A172 (cell line): ENCODE results near the gene TTC19. TPM values are rescaled to one million over a fixed set of nuclear protein-coding genes. Genes with fewer than 3 reads are reported as not detected.

ENCODE experiments used
- DNase-seq: peaks from one replicate; pipeline ENCODE4 v3.0.0-alpha.2; 2015; ENCODE audit warnings: low spot score
- total RNA-seq: library from RNA; depleted of rRNA; stranded (reverse); fragments of >200 nt; shearing (Covaris generic); gene quantifications from 2 replicates; pipeline ENCODE4 v1.2.3, GENCODE V29; 2014; rRNA removed

The TTC19 gene, protein sequence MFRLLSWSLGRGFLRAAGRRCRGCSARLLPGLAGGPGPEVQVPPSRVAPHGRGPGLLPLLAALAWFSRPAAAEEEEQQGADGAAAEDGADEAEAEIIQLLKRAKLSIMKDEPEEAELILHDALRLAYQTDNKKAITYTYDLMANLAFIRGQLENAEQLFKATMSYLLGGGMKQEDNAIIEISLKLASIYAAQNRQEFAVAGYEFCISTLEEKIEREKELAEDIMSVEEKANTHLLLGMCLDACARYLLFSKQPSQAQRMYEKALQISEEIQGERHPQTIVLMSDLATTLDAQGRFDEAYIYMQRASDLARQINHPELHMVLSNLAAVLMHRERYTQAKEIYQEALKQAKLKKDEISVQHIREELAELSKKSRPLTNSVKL
- 65.0 and 74.9 TPM in 2 replicates for total RNA-seq

DNA sequence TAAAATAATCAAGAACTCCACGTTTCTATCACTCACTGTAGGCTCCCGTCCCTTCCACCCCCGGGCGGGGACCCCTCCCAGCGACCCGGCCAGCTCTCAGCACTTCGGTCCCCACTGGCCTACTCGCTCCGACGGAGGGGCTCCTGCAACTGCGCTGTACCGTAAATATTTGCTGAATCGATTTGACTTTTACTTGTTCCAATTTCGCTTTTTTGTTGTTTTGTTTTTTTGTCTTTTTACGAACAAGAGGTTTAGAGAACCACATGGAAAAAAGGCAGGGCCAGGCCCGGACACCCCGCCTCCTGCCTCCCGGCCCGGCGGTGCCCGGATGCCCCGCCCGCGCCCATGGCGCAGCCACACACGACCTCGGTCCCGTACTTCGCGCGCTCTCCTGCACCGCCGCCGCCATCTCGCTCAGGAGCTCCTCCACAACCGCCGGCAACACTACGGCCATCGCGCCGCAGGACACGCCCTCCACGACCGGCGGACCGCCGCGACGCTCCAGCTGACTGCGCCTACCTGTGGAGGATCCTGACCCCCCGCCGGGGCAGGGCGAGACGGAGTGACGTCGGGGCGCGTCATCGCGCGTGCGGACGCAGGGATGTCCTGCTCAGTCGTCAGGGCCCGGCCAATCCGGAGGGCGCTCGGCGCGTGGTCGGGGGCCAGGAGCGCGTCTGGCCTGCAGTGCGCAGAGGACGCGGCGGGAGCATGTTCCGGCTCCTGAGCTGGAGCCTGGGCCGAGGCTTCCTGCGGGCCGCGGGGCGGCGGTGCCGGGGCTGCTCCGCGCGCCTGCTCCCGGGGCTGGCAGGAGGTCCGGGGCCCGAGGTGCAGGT lies at the start of gene TTC19, which contains the start of gene ZSWIM7:
TSS of gene TTC19 (plus strand) at position 684 of the 833 bp plus-strand sequence. CDS start at position 709, 25 bp downstream.
TSS of gene ZSWIM7 (minus strand) at position 564 of the 833 bp plus-strand sequence. CDS start at position 454, 110 bp downstream.
- peak; percentile 89 for DNase-seq

DNA sequence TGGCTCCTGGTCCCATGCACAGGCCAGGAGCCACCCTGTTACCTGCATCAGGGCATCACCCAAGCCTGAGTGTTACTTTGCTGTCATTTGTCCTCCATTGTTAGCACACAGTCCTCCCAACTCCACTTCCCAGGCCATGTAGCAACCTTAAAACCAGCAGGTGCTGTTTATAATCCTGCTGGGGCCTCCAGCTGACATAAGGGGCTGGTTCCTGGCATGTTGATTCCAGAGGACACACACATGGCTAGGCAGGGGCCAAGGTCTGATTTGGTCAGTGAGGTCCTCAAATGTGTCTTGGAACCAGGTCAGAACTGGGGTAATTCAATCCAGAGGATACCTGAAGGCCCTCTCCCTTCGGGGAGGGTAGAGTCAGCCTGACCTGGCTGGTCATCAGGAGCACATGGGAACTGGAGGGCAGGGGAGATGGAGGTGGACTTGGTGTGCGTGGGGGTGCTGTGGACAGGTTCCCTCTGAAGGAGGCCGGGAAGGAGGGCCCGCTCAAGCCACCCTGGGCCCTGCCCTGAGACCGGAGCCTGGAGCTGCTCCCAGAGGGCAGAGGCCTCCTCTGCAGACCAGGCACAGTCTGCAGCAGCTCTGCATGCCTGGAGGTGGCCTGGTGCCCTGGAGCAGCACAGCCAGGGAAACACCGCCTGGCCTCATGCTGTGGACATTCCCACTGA lies 48.1 kb upstream of the TTC19 start:
- DNase-seq, result no peak

DNA sequence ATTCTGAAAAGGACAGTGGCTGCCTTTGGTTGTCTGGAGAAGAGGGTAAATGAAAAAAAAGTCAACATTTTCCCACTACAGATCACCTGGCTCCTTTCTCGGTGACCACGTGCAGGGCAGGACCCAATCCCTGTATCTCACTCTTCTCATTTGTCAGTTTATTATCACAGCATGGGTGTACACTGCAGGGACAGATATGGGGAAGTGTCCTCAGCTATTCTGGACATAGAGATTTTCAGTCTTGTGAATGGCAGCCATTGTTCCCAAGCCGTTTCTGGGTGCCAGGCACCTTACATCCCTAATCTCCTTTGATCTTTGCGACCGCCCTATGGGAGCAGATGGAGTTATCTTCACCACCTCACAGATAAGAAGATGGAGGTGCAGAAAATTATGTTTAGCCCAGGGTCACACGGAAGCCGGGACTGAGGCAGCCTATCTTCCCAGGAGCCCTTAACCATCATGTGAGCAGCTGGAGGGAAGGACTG lies 47.5 kb upstream of the TTC19 start:
- no peak for DNase-seq

DNA sequence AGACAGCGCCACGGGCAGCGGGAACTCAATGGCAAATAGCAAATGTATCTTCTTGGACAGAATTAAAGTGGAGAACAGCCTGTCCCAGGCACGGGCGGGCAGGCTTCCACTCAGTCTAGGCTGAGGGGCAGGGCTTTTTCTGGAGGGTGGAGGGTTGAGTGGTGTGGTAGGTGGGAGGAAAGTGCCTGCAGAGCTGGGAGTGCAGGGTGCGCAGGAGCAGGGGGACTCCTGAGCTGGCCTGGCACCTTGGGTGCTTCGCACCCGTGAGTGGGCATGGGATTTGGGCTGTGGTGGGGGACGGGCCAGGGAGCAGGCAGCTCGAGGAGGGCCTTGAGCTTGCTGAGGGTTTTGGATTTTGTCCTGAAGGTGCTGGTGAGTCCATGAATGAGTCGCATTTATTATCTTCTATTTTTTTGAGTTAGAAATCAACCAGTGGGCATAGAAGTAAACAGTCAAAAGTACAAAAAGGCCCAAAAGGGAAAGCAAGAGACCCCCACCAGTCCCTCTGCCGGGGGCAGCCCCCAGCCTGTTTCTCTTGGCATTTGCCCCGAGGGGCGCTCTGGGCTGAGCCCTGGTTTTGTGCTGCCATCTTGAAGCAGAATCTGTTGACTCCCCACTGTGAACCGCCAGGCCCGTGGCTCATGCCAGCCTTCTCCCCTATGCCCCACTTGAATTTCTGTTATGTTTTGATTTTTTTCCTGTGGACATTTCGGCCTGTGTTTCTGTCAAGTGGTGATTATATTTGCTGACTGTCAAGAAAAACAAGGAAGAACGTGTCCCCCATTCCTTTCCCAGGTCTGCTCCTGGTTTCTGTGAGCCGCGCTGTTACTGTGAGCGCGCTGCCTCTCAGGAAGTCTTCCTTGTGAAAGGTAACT lies 46.5 kb upstream of the TTC19 start:
- no peak for DNase-seq

DNA sequence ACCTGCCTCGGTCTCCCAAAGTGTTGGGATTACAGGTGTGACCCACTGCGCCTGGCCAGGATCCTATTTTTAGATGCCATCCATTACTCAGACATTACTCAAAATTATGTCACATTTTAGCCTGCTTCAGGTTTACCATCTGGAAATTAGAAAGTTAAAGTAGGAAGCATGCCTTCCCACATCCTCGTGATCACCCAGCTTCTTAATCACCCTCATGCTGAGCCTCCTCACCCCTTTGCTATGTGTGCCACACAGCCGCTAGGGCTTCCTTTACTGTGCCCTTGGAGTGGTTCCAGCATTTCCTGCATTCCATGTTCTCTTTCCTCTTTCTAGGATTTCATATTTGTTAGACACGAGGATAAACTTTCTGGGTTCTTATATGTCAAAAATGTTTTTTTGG lies 45.4 kb upstream of the TTC19 start:
- DNase-seq, result peak; percentile 99

DNA sequence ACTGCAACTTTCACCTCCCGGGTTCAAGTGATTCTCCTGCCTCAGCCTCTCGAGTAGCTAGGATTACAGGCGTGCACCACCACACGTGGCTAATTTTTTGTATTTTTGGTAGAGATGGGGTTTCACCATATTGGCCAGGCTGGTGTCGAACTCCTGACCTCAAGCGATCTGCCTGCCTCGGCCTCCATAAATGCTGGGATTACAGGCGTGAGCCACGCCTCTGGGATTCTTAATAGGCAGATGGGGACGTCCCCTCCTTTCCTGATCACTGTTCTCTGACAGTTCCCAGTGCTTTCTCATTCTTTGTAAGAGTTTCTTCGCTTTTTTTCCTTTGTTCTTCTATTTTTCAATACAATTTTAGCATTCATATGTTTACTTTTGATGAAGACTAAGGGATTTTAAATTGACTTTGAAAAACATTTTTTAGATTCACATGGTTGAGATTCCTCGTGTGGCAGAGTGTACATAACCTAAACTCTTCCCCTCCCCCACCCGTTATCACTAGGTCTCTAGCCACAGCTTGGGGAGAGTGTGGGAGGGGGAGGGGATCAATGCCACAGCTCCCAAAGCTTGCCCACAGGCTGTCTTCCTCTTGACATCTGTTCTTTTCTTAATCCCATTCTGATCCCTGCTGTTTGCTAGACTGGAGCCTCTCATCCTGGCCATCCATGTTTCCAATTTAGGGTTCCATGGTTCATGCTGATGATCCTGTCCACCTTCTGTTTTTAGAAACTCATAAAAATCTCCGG lies 43.7 kb upstream of the TTC19 start:
- DNase-seq, result no peak

DNA sequence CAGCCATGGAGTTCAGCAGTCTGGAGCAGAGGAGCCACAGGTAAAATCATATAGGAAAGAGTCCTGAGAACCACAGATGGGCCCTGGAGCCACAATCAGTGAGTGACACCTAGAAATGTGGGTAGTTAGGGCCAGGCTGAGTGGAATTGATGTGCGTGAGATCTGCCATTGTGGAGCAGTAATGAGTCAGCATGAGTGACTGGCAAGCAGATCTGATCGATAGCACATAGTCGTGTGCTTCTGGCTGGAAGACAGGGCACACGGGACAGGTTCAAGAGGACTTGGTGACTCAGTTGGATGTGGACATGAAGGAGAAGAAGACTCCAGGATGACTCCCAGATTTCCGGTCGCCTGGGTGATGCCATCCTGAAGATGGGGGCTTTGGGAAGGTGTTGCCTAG lies 42.4 kb upstream of the TTC19 start:
- DNase-seq, result no peak

DNA sequence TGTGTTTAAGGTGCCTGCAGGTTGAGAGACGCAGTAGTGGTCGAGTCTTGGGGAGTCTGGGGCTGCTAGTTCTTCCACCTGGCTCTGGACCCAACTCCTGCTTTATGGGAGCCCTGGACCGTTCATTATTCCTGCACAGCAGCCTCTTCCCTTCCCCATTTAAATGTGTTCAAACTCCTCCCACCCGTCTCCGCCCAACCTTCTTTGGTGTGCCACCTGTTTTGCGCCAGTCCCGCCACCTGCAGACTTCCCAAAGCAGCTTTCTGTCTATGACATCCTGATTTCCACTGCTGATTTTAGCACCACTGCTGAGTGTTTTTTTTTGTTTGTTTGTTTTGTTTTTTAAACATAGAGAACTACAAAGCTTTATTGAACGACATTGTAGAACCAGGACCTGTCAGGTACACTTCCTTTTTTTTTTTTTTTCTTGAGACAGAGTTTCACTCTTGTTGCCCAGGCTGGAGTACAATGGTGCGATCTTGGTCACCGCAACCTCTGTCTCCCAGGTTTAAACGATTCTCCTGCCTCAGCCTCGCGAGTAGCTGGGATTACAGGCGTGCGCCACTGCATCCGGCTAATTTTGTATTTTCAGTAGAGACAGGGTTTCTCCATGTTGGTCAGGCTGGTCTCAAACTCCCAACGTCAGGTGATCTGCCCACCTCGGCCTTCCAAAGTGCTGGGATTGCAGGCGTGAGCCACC lies 41.9 kb upstream of the TTC19 start:
- no peak for DNase-seq

DNA sequence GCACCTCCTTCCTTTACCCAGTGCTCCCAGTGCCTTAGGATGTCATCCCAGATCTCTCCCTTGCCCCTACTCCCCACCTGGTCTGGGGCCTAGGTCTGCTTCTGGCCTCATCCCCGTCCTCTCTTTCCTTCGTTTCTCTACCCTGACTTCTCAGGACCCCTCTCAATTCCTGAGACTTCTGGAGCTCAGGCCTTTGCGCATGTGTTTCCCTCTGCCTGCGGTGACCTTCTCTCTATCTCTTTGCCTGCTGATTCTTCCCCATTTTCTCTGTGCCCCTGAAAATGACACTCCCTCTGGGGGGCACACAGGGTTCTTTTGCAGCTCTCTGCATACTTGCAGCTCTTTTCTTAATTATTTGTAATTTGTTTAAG lies 41.2 kb upstream of the TTC19 start:
- no peak for DNase-seq

DNA sequence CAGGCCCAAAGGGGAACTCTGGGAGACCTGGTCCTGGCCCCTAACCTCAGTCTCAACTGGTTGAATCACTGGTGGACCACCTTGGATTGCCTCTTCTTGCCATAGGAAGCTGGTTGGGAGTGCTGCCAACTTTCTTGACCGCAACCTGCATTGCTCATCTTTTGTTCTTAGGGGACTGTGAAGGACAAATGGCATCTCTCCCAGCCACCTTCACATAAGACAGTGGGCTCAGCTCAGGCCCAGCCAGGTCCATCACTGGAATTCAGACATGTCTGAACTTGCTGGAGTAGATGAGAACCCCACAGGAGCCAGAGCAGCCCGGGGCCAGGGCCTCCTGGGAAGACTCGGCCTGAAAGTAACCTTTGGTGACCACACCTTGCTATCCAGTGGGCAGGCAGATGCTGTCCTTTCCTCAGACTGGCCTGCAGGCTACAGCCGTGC lies 35.9 kb upstream of the TTC19 start:
- DNase-seq, result peak; percentile 98

DNA sequence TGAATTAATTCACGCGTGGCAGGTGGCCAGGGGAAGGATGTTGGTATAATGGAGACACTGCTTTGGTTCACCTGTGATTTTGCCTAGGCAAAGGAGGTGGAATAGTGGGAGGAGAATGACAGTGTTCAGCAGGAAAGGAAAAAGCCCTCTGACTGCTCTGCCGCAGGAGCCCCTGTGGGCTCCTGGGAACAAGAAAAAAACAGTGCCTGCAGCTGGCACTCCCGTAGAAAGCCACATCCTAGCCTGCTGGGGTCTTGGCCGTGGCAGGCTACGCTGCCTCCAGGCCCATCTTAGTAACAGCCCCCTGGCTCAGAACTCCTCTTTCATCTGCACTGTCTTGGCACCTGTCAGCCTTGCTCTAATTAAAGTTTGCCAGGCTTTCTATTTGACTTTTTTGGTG lies 34.1 kb upstream of the TTC19 start:
- DNase-seq, result no peak

DNA sequence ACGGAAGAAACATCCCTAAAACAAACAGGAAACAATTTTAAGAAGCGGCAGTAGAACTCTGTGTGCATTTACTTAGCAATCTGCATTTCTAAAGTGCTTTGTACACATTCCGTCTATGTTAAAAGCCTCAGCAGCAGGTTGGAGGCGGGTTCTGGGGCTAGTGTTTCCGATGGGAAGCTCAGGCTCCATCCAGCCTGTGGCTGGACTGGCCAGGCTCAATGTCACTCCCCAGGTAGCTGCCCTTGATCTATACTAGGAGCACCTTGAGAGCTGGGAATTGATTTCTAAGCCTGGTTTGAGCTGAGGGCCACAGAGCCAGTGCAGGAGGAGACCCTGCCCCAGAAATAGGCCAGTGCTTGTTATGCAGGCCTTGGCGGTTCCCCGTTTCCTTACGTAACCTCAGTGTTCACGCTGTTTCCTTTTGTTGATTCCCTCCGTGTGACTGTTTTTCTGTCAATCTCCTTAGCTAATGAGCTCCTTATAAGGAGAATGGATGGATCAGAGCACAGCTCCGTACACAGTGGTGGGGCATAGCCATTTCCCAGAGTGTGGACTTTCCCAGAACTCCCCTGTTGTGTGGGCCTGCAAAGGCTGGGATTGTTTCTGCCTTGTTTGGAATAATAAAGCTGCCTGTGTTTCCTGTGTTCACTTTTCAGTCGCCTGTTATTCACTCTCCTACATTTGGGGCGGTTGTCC lies 33.3 kb upstream of the TTC19 start:
- DNase-seq, result no peak

DNA sequence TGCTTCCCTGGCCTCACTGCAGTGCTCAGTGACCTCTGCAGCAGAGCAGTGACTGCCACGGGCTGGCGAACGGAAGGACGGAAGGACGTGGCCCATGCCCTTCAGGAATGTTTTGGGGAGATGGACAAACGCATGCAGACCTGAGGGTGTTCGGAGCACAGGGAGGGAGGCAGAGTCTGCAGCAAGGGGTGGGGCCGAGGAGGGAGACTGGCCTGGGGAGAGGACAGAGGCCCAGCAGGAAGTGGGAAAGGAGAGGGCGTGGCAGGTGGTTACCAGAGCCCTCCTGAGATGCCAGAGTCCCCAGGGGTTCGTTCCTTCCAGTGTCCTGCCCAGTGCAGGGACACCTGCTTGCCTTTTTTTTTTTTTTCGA lies 32.8 kb upstream of the TTC19 start:
- peak; percentile 96 for DNase-seq

DNA sequence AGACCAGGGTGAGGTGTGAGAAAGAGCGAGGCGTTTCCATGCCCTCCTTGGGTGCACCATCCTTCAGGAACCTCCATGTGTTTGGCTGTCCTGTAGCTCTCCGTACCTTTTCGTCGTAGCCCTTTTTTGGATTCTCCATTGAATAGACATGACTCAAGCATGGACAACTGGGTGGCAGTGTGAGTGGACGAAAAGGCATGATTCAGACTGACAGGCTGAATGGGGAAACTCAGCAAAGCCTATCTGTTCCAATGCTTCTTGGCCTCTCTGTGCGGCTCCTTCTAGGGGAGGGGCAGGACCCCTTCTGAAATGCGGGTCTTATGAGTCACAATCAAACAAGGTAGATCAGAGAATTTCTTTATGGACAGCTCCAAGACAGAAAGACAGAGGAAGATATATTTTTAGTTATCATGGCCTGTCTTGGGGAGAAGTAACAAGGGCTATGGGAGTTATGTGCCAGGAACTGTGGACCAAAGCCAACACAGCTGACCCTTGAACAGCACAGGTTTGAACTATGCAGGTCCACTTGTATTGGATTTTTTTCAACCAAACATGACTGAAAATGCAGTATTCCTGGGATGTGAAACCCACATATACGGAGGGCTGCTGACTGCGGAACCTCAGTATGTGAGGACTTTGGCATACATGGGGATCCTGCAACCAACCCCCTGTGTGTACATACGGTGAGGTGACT lies 31.8 kb upstream of the TTC19 start:
- no peak for DNase-seq

DNA sequence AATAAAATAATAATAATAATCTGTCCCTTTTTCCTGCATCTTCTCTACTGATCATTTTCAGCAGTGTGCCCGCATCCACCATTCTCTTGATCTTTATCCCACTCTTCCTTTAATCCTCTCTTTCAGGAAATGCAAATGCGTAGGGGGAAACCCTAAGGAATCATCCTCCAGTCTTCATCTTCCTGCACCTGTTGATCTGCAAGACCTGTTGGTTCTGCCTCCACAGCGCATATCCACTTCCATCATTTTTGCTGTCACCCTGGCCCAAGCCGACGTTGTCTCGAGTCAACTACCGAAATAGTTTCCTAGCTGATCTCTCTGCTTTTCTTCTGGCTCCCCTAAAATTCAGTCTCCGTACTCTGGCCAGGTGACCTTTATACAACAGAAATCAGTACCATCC lies 30.2 kb upstream of the TTC19 start:
- no peak for DNase-seq

DNA sequence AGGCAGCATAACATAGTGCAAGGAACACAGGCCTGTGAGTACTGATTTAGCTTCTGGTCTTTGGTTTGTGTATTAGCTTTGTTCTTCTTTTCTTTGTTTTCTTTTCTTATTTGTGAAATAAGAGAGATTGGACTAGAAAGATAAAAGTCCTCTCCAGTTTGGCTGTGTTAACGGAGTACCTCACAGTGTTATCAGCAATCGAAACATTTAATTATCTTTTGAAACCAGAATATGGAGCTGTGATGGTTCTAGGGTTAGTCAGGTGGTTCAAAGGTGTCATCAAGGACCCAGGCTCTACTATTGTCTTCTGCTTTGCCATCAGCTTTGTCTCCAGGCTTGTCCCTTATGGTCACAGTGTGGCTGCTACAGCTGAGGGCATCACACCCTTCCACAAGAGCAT lies 29.1 kb upstream of the TTC19 start:
- no peak for DNase-seq

DNA sequence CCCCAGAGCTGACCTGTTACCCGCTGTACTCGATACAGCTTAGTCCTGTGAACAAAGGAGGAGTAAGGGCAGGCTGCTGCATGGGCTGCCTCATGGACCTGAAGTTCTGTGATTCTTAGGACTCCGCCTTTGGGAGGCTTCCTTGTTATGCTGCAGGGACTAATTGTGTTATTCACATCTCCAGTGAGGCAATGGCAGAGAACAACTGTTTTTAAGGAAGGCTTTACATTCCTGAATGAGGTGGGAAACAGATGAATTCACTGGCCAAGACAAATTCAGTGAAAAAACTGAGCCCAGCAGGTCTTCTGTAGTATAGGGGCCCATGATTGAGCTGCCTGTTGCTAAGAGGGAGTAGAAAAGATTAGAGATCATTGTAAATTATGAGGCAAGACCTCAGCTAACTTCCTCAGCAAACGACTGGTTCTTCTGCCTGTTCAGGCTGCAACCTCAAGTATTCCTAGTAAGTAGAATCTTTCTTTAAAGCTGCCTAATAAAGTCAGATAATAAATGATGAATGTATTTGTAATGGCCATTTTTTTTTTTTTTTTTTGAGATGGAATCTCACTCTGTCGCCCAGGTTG lies 28.4 kb upstream of the TTC19 start:
- no peak for DNase-seq

DNA sequence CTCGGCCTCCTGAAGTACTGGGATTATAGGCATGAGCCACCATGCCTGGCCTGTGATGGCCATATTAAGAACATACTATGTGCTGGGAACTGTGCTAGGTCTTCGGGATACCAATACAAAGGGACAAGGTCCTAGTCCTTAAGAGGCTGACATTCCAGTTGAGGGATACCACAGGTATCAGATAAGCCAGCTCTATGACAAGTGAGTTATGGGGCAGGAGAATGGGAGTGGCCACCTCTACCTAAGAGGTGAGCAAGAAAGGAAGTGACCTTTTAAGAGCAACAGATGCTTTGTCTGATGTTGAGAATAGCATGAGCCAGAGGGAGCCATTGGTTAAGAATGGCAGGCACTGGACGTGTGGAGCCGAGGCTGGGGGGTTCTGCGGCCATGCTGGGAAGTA lies 27.7 kb upstream of the TTC19 start:
- DNase-seq, result no peak
